Keratinocyte (primary cell): Measurements from ENCODE around the gene EFHD1. TPM values are rescaled to one million over a fixed set of nuclear protein-coding genes. Genes with fewer than 3 reads are reported as not detected.

Source experiments
- DNase-seq: peaks from one replicate; pipeline ENCODE4 v3.0.0-alpha.2; 2011; ENCODE audit warnings: low read depth, missing footprints, low spot score
- FAIRE-seq: peaks from 2 replicates; lab custom pipeline; 2011; peaks lifted over from hg19 to GRCh38; lab: Jason Lieb, UNC
- H2AFZ ChIP-seq: 2 replicates; pipeline ENCODE4 v1.6.0; 2012; ENCODE audit warnings: low read length, control low read depth, inconsistent platforms; ENCODE audit not compliant: control insufficient read depth
- H3K27ac ChIP-seq: 2 replicates; pipeline ENCODE4 v1.5.1; 2011; ENCODE audit warnings: low read length; ENCODE audit not compliant: control insufficient read depth, insufficient read depth
- H3K27me3 ChIP-seq: 3 replicates; pipeline ENCODE4 v1.6.0; 2011; ENCODE audit warnings: low read length; ENCODE audit not compliant: control insufficient read depth, insufficient read depth; ENCODE audit errors: extremely low read depth
- H3K36me3 ChIP-seq, 2 experiments: 2 replicates in 1 of 2; 3 replicates in 1 of 2; pipeline ENCODE4 v1.5.1; 2011; ENCODE audit warnings: low read length in 2 of 2, mild to moderate bottlenecking in 1 of 2; ENCODE audit not compliant: control insufficient read depth in 2 of 2, insufficient read depth in 2 of 2; ENCODE audit errors: extremely low read depth in 1 of 2
- H3K4me1 ChIP-seq: 3 replicates; pipeline ENCODE4 v1.5.1; 2011; ENCODE audit warnings: low read length; ENCODE audit not compliant: control insufficient read depth, insufficient read depth; ENCODE audit errors: extremely low read depth
- H3K4me2 ChIP-seq: 3 replicates; pipeline ENCODE4 v1.6.0; 2011; ENCODE audit warnings: low read depth, low read length; ENCODE audit not compliant: control insufficient read depth, insufficient read depth; ENCODE audit errors: extremely low read depth
- H3K4me3 ChIP-seq, 3 experiments: fragments of 200-600 bp in 1 of 3; sonication (generic) in 1 of 3; 2 replicates in 2 of 3; 3 replicates in 1 of 3; pipeline ENCODE4 v1.5.1; 2011 to 2016; ENCODE audit warnings: low read length in 3 of 3, mild to moderate bottlenecking in 3 of 3, control low read depth in 2 of 3, inconsistent platforms in 1 of 3, low read depth in 1 of 3, mixed read lengths in 1 of 3, mixed run types in 1 of 3, moderate library complexity in 1 of 3; ENCODE audit not compliant: control insufficient read depth in 2 of 3, insufficient read depth in 2 of 3; ENCODE audit errors: extremely low read depth in 1 of 3
- H3K79me2 ChIP-seq: 2 replicates; pipeline ENCODE4 v1.6.0; 2012; ENCODE audit warnings: low read length; ENCODE audit not compliant: control insufficient read depth, insufficient read depth
- H3K9ac ChIP-seq: 3 replicates; pipeline ENCODE4 v1.6.0; 2011; ENCODE audit warnings: low read length; ENCODE audit not compliant: control insufficient read depth, insufficient read depth; ENCODE audit errors: extremely low read depth
- H3K9me1 ChIP-seq: 3 replicates; pipeline ENCODE4 v1.6.0; 2011; ENCODE audit warnings: low read length; ENCODE audit not compliant: control insufficient read depth, insufficient read depth; ENCODE audit errors: extremely low read depth
- H3K9me3 ChIP-seq: 2 replicates; pipeline ENCODE4 v1.5.1; 2012; ENCODE audit warnings: low read depth, low read length; ENCODE audit not compliant: control insufficient read depth
- H4K20me1 ChIP-seq: 3 replicates; pipeline ENCODE4 v1.6.0; 2011; ENCODE audit warnings: low read length; ENCODE audit not compliant: control insufficient read depth, insufficient read depth; ENCODE audit errors: extremely low read depth
- EZH2 ChIP-seq: IDR thresholded peaks from one replicate; pipeline ENCODE4 v1.6.1; 2012; ENCODE audit warnings: inconsistent platforms, mild to moderate bottlenecking, low read length, moderate library complexity
- dilution Hi-C: fragments of 300-500 bp; cut with MboI; formaldehyde crosslinking; loops from one replicate; pipeline ENCODE4 v1.7.0; 2020; ENCODE audit warnings: low sequenced_read_pairs; ENCODE audit not compliant: extremely low pct_ligation_motif_present
- polyA plus RNA-seq, 5 experiments: library from polyadenylated mRNA; depleted of rRNA in 3 of 5; stranded (reverse) in 3 of 5; stranded (forward) in 1 of 5; unstranded in 1 of 5; fragments of >200 nt; gene quantifications; 1 replicate in 1 of 5; 2 replicates in 3 of 5; 3 replicates in 1 of 5; pipeline versions ENCODE4 v1.2.1 to v1.2.3, GENCODE V29; 2011 to 2012; ENCODE audit warnings: missing spikeins in 2 of 5, low read depth in 1 of 5, low replicate concordance in 1 of 5
- TF ChIP-seq, protein P1 (sequence below), 3 experiments: IDR thresholded peaks in 1 of 3; conservative IDR thresholded peaks in 1 of 3; optimal IDR thresholded peaks in 1 of 3; 2 replicates in 2 of 3; 3 replicates in 1 of 3; pipeline versions ENCODE3 to v1.5.1; 2011; ENCODE audit warnings: low read length in 3 of 3, mild to moderate bottlenecking in 3 of 3, moderate library complexity in 2 of 3, control low read depth in 1 of 3, inconsistent platforms in 1 of 3; ENCODE audit not compliant: insufficient read depth in 2 of 3; ENCODE audit errors: extremely low read depth in 1 of 3

Gene EFHD1
- polyA plus RNA-seq, 1 donor (not counting 4 experiments of a cell fraction or from before 2014, with no cell fraction given), result not detected

DNA sequence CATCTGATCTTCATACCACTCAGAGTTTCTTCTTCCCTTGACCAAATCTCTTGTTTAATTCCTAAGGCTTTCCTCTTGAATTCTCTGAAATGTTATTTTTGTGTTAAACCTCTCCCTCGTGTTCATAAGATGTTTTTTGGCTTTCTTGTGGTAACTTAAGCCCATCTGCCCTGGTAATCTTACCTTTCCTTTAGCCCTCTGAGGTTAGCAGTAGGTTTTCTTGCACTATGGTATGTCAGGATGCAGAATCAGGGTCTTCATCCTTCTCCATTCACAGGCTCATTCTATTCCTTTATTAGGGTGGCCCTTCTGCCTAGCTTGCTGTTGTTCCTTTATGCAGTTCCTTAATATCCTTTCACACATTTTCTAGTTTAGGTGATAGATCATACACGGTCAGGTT, 87.9 kb downstream of the EFHD1 start:
- Histone ChIP-seq H3K9ac (no peak overlapping the region), H3K36me3 (peaks cover 10 to 11% of the 10 kb centered on the region in 2 experiments), H3K4me2 (no peak overlapping the region), H3K27me3 (no peaks in the 10 kb centered on the region), H3K4me3 (no peak overlapping the region), H2AFZ (no peak overlapping the region), H3K9me3 (no peaks in the 10 kb centered on the region), H3K9me1 (no peaks in the 10 kb centered on the region), H3K79me2 (peaks cover 77% of the 10 kb centered on the region), H4K20me1 (peaks cover 7% of the 10 kb centered on the region), H3K4me1 (no peaks in the 10 kb centered on the region), H3K27ac (no peak overlapping the region)
- dilution Hi-C loops, result no loop called here
- no peak for TF ChIP-seq EZH2
- TF ChIP-seq, protein P1, sequence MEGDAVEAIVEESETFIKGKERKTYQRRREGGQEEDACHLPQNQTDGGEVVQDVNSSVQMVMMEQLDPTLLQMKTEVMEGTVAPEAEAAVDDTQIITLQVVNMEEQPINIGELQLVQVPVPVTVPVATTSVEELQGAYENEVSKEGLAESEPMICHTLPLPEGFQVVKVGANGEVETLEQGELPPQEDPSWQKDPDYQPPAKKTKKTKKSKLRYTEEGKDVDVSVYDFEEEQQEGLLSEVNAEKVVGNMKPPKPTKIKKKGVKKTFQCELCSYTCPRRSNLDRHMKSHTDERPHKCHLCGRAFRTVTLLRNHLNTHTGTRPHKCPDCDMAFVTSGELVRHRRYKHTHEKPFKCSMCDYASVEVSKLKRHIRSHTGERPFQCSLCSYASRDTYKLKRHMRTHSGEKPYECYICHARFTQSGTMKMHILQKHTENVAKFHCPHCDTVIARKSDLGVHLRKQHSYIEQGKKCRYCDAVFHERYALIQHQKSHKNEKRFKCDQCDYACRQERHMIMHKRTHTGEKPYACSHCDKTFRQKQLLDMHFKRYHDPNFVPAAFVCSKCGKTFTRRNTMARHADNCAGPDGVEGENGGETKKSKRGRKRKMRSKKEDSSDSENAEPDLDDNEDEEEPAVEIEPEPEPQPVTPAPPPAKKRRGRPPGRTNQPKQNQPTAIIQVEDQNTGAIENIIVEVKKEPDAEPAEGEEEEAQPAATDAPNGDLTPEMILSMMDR (optimal IDR thresholded peaks at IDR 0.05 in 1 of 3, IDR thresholded peaks at IDR 0.05 in 1 of 3, conservative IDR thresholded peaks at IDR 0.05 in 1 of 3; ENCODE audit: extremely low read depth in 1 of 3, insufficient read depth in 2 of 3, low read length in 3 of 3), result no peak
- FAIRE-seq, result peak; percentile 39
- no peak for DNase-seq

DNA sequence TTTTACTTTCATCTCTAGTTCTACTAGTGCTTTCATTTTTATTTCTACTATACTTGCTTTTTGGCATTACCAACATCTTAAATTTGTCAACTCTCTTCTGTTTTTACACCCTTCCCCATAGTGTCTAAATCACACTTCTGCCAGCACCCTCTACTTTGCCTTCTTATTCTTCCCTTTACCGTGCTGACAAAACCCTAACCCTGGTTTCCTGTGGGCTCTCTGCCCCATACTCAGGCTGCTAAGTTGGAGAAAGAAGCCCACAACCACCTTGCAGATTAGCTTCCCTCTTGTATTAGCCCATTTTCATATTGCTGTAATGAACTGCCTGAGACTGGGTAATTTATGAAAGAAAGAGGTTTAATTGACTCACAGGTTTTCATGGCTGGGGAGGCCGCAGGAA, 88.5 kb downstream of the EFHD1 start:
- Histone ChIP-seq H3K27ac (no peak overlapping the region), H3K36me3 (peaks cover 10 to 11% of the 10 kb centered on the region in 2 experiments), H3K4me1 (no peaks in the 10 kb centered on the region), H3K4me3 (no peak overlapping the region), H3K27me3 (no peaks in the 10 kb centered on the region), H4K20me1 (peaks cover 7% of the 10 kb centered on the region), H3K9me1 (no peaks in the 10 kb centered on the region), H3K9ac (no peak overlapping the region), H2AFZ (no peak overlapping the region), H3K79me2 (peaks cover 73% of the 10 kb centered on the region), H3K9me3 (no peaks in the 10 kb centered on the region), H3K4me2 (no peak overlapping the region)
- DNase-seq (no peak), FAIRE-seq (no peak)
- dilution Hi-C loops, result no loop called here
- no peak for TF ChIP-seq EZH2
- TF ChIP-seq, protein P1 (optimal IDR thresholded peaks at IDR 0.05 in 1 of 3, IDR thresholded peaks at IDR 0.05 in 1 of 3, conservative IDR thresholded peaks at IDR 0.05 in 1 of 3; ENCODE audit: extremely low read depth in 1 of 3, insufficient read depth in 2 of 3, low read length in 3 of 3), result no peak
